Keratinocyte (primary cell): Measurements from ENCODE around the gene ATP5ME. TPM values are rescaled to one million over a fixed set of nuclear protein-coding genes. Genes with fewer than 3 reads are reported as not detected.

Source experiments
- DNase-seq: peaks from one replicate; pipeline ENCODE4 v3.0.0-alpha.2; 2011; ENCODE audit warnings: low read depth, missing footprints, low spot score
- FAIRE-seq: peaks from 2 replicates; lab custom pipeline; 2011; peaks lifted over from hg19 to GRCh38; lab: Jason Lieb, UNC
- H2AFZ ChIP-seq: 2 replicates; pipeline ENCODE4 v1.6.0; 2012; ENCODE audit warnings: low read length, control low read depth, inconsistent platforms; ENCODE audit not compliant: control insufficient read depth
- H3K27ac ChIP-seq: 2 replicates; pipeline ENCODE4 v1.5.1; 2011; ENCODE audit warnings: low read length; ENCODE audit not compliant: control insufficient read depth, insufficient read depth
- H3K27me3 ChIP-seq: 3 replicates; pipeline ENCODE4 v1.6.0; 2011; ENCODE audit warnings: low read length; ENCODE audit not compliant: control insufficient read depth, insufficient read depth; ENCODE audit errors: extremely low read depth
- H3K36me3 ChIP-seq, 2 experiments: 2 replicates in 1 of 2; 3 replicates in 1 of 2; pipeline ENCODE4 v1.5.1; 2011; ENCODE audit warnings: low read length in 2 of 2, mild to moderate bottlenecking in 1 of 2; ENCODE audit not compliant: control insufficient read depth in 2 of 2, insufficient read depth in 2 of 2; ENCODE audit errors: extremely low read depth in 1 of 2
- H3K4me1 ChIP-seq: 3 replicates; pipeline ENCODE4 v1.5.1; 2011; ENCODE audit warnings: low read length; ENCODE audit not compliant: control insufficient read depth, insufficient read depth; ENCODE audit errors: extremely low read depth
- H3K4me2 ChIP-seq: 3 replicates; pipeline ENCODE4 v1.6.0; 2011; ENCODE audit warnings: low read depth, low read length; ENCODE audit not compliant: control insufficient read depth, insufficient read depth; ENCODE audit errors: extremely low read depth
- H3K4me3 ChIP-seq, 3 experiments: fragments of 200-600 bp in 1 of 3; sonication (generic) in 1 of 3; 2 replicates in 2 of 3; 3 replicates in 1 of 3; pipeline ENCODE4 v1.5.1; 2011 to 2016; ENCODE audit warnings: low read length in 3 of 3, mild to moderate bottlenecking in 3 of 3, control low read depth in 2 of 3, inconsistent platforms in 1 of 3, low read depth in 1 of 3, mixed read lengths in 1 of 3, mixed run types in 1 of 3, moderate library complexity in 1 of 3; ENCODE audit not compliant: control insufficient read depth in 2 of 3, insufficient read depth in 2 of 3; ENCODE audit errors: extremely low read depth in 1 of 3
- H3K79me2 ChIP-seq: 2 replicates; pipeline ENCODE4 v1.6.0; 2012; ENCODE audit warnings: low read length; ENCODE audit not compliant: control insufficient read depth, insufficient read depth
- H3K9ac ChIP-seq: 3 replicates; pipeline ENCODE4 v1.6.0; 2011; ENCODE audit warnings: low read length; ENCODE audit not compliant: control insufficient read depth, insufficient read depth; ENCODE audit errors: extremely low read depth
- H3K9me1 ChIP-seq: 3 replicates; pipeline ENCODE4 v1.6.0; 2011; ENCODE audit warnings: low read length; ENCODE audit not compliant: control insufficient read depth, insufficient read depth; ENCODE audit errors: extremely low read depth
- H3K9me3 ChIP-seq: 2 replicates; pipeline ENCODE4 v1.5.1; 2012; ENCODE audit warnings: low read depth, low read length; ENCODE audit not compliant: control insufficient read depth
- H4K20me1 ChIP-seq: 3 replicates; pipeline ENCODE4 v1.6.0; 2011; ENCODE audit warnings: low read length; ENCODE audit not compliant: control insufficient read depth, insufficient read depth; ENCODE audit errors: extremely low read depth
- CTCF ChIP-seq, 3 experiments: IDR thresholded peaks in 1 of 3; conservative IDR thresholded peaks in 1 of 3; optimal IDR thresholded peaks in 1 of 3; 2 replicates in 2 of 3; 3 replicates in 1 of 3; pipeline versions ENCODE3 to v1.5.1; 2011; ENCODE audit warnings: low read length in 3 of 3, mild to moderate bottlenecking in 3 of 3, moderate library complexity in 2 of 3, control low read depth in 1 of 3, inconsistent platforms in 1 of 3; ENCODE audit not compliant: insufficient read depth in 2 of 3; ENCODE audit errors: extremely low read depth in 1 of 3
- EZH2 ChIP-seq: IDR thresholded peaks from one replicate; pipeline ENCODE4 v1.6.1; 2012; ENCODE audit warnings: inconsistent platforms, mild to moderate bottlenecking, low read length, moderate library complexity
- dilution Hi-C: fragments of 300-500 bp; cut with MboI; formaldehyde crosslinking; loops from one replicate; pipeline ENCODE4 v1.7.0; 2020; ENCODE audit warnings: low sequenced_read_pairs; ENCODE audit not compliant: extremely low pct_ligation_motif_present
- polyA plus RNA-seq, 5 experiments: library from polyadenylated mRNA; depleted of rRNA in 3 of 5; stranded (reverse) in 3 of 5; stranded (forward) in 1 of 5; unstranded in 1 of 5; fragments of >200 nt; gene quantifications; 1 replicate in 1 of 5; 2 replicates in 3 of 5; 3 replicates in 1 of 5; pipeline versions ENCODE4 v1.2.1 to v1.2.3, GENCODE V29; 2011 to 2012; ENCODE audit warnings: missing spikeins in 2 of 5, low read depth in 1 of 5, low replicate concordance in 1 of 5

The ATP5ME gene
- polyA plus RNA-seq, 1 donor (not counting 4 experiments of a cell fraction or from before 2014, with no cell fraction given) = 438 TPM

DNA sequence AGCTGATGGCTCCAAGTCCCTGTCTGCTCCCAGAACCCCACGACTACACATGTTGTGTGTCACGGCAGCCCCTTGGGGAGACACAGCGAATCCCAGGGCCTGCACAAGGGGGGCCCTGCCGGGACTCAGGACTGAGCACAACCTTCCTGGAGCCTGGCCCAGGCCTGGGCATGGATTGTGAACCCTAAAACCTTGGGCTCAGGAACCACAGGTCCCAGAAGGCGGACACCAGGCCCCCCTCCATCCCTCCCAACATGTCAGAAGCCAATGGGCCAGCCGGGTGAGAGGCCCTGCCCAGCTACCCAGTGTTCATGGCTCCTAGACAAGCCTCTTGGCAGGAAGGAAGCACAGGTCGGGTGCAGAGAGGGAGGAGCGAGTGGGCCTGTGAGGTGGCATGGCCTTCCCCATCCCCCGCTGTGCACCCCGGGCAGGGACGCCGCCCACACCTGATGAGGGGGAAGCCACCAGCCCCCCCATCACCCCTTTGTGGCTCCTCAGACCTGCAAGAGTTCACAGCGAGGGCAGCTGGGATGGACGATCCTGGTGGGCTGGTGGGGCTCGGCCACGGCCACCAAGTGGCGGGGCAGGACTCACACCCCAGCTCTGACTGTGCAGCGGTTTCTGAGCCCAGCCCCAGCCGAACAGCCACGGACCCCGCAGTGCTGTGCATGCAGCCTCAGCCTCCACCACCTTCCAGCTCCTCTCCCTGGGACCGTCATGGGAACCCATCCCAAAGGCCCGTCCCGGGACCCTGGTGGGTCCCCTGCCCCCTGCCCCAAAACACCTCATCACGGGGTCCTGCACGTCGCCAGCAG, 45.0 kb downstream of the ATP5ME start:
- no peak overlapping the region for H3K4me3 ChIP-seq
- H3K36me3 ChIP-seq = no peaks in the 10 kb centered on the region
- dilution Hi-C loops = no loop called here
- H3K9ac ChIP-seq = no peak overlapping the region
- TF ChIP-seq EZH2 (no peak), CTCF (optimal IDR thresholded peaks at IDR 0.05 in 1 of 3, IDR thresholded peaks at IDR 0.05 in 1 of 3, conservative IDR thresholded peaks at IDR 0.05 in 1 of 3; ENCODE audit: extremely low read depth in 1 of 3, insufficient read depth in 2 of 3, low read length in 3 of 3) (no peak)
- DNase-seq (no peak), FAIRE-seq (no peak)
- H3K4me2 ChIP-seq = no peak overlapping the region
- H3K9me1 ChIP-seq = no peaks in the 10 kb centered on the region
- no peak overlapping the region for H3K27ac ChIP-seq
- H3K27me3 ChIP-seq = no peaks in the 10 kb centered on the region
- H3K4me1 ChIP-seq = no peaks in the 10 kb centered on the region
- no peaks in the 10 kb centered on the region for H4K20me1 ChIP-seq
- H3K9me3 ChIP-seq = peaks cover 13% of the 10 kb centered on the region
- H3K79me2 ChIP-seq = no peaks in the 10 kb centered on the region
- no peak overlapping the region for H2AFZ ChIP-seq

GRCh38 chr4:628311-628741, 45.8 kb downstream of the ATP5ME start:
- H3K9ac ChIP-seq = no peak overlapping the region
- dilution Hi-C loops = no loop called here
- H2AFZ ChIP-seq = no peak overlapping the region
- DNase-seq (no peak), FAIRE-seq (no peak)
- no peaks in the 10 kb centered on the region for H4K20me1 ChIP-seq
- H3K27ac ChIP-seq = no peak overlapping the region
- TF ChIP-seq EZH2 = no peak
- no peak for TF ChIP-seq CTCF (optimal IDR thresholded peaks at IDR 0.05 in 1 of 3, IDR thresholded peaks at IDR 0.05 in 1 of 3, conservative IDR thresholded peaks at IDR 0.05 in 1 of 3; ENCODE audit: extremely low read depth in 1 of 3, insufficient read depth in 2 of 3, low read length in 3 of 3)
- H3K36me3 ChIP-seq = no peaks in the 10 kb centered on the region
- H3K9me3 ChIP-seq = peaks cover 13% of the 10 kb centered on the region
- H3K27me3 ChIP-seq = no peaks in the 10 kb centered on the region
- H3K4me2 ChIP-seq = no peak overlapping the region
- no peak overlapping the region for H3K4me3 ChIP-seq
- H3K79me2 ChIP-seq = no peaks in the 10 kb centered on the region
- H3K9me1 ChIP-seq = no peaks in the 10 kb centered on the region
- H3K4me1 ChIP-seq = no peaks in the 10 kb centered on the region
